Measurements from ENCODE around the gene C19orf33. TPM values are rescaled to one million over a fixed set of nuclear protein-coding genes. Genes with fewer than 3 reads are reported as not detected.

The C19orf33 gene
- total RNA-seq, 6 experiments from 2014 or later = not detected

GRCh38 chr19:38298821-38299680 is 5.0 kb upstream of the C19orf33 start:
- no peak overlapping the region for H3K27ac Mint-ChIP-seq
- DNase-seq = no peak
- no peaks in the 10 kb centered on the region for H3K9me3 Mint-ChIP-seq
- H3K27me3 Mint-ChIP-seq (ENCODE audit: insufficient read depth) = peaks cover 7% of the 10 kb centered on the region
- TF ChIP-seq CTCF (IDR thresholded peaks at IDR 0.05) = no peak
- 0 out of 2 replicates have a peak, but pooled peaks cover 3% of the 10 kb centered on the region for H3K36me3 Mint-ChIP-seq (ENCODE audit: low read depth)
- peaks cover 27% of the 10 kb centered on the region for H3K4me1 Mint-ChIP-seq (ENCODE audit: low read depth)
- no peak overlapping the region for H3K4me3 Mint-ChIP-seq

GRCh38 chr19:38304352-38304865 is 358 bp downstream of the C19orf33 start:
- no peak for TF ChIP-seq CTCF (IDR thresholded peaks at IDR 0.05)
- Mint-ChIP-seq H3K36me3 (ENCODE audit: low read depth) (peaks cover 7% of the 10 kb centered on the region; the same call in 1 of the 2 replicates), H3K4me1 (ENCODE audit: low read depth) (peaks cover 17% of the 10 kb centered on the region), H3K27me3 (ENCODE audit: insufficient read depth) (peaks cover 5% of the 10 kb centered on the region), H3K9me3 (no peaks in the 10 kb centered on the region), H3K4me3 (no peak overlapping the region), H3K27ac (no peak overlapping the region)
- no peak for DNase-seq

GRCh38 chr19:38304866-38305429 is 897 bp downstream of the C19orf33 start:
- H3K4me3 Mint-ChIP-seq = no peak overlapping the region
- H3K36me3 Mint-ChIP-seq (ENCODE audit: low read depth) = peaks cover 7% of the 10 kb centered on the region; the same call in 1 of the 2 replicates
- TF ChIP-seq CTCF (IDR thresholded peaks at IDR 0.05) = no peak

GRCh38 chr19:38306236-38306635 is 2.2 kb downstream of the C19orf33 start:
- no peak for DNase-seq
- H3K4me1 Mint-ChIP-seq (ENCODE audit: low read depth) = peaks cover 6% of the 10 kb centered on the region
- H3K9me3 Mint-ChIP-seq = no peaks in the 10 kb centered on the region
- H3K4me3 Mint-ChIP-seq = no peak overlapping the region
- peaks cover 3% of the 10 kb centered on the region for H3K27me3 Mint-ChIP-seq (ENCODE audit: insufficient read depth)
- H3K36me3 Mint-ChIP-seq (ENCODE audit: low read depth) = peaks cover 7% of the 10 kb centered on the region
- TF ChIP-seq CTCF (IDR thresholded peaks at IDR 0.05) = no peak
- no peak overlapping the region for H3K27ac Mint-ChIP-seq

More at GRCh38 chr19:38304866-38305429, 897 bp downstream of the C19orf33 start:
- peaks cover 16% of the 10 kb centered on the region for H3K4me1 Mint-ChIP-seq (ENCODE audit: low read depth)
- H3K27ac Mint-ChIP-seq = no peak overlapping the region
- H3K27me3 Mint-ChIP-seq (ENCODE audit: insufficient read depth) = peaks cover 3% of the 10 kb centered on the region
- no peak for DNase-seq
- H3K9me3 Mint-ChIP-seq = no peaks in the 10 kb centered on the region

GRCh38 chr19:38307076-38307475 is 3.0 kb downstream of the C19orf33 start:
- H3K4me1 Mint-ChIP-seq (ENCODE audit: low read depth) = no peaks in the 10 kb centered on the region
- no peak for DNase-seq
- no peak overlapping the region for H3K27ac Mint-ChIP-seq
- peaks cover 7% of the 10 kb centered on the region for H3K36me3 Mint-ChIP-seq (ENCODE audit: low read depth)
- H3K4me3 Mint-ChIP-seq = no peak overlapping the region
- H3K27me3 Mint-ChIP-seq (ENCODE audit: insufficient read depth) = peaks cover 3% of the 10 kb centered on the region
- TF ChIP-seq CTCF (IDR thresholded peaks at IDR 0.05) = no peak
- H3K9me3 Mint-ChIP-seq = no peaks in the 10 kb centered on the region

All from HFFc6 (cell line).